Testis (tissue), 2 donors: ENCODE data around the gene SF1.

Experiments used
- POLR2A ChIP-seq: fragments of 450-650 bp; IDR thresholded peaks from one replicate; pipeline ENCODE4 v1.6.1; 2017; ENCODE audit warnings: antibody characterized with exemption, mild to moderate bottlenecking, moderate library complexity
- TF ChIP-seq, protein P1 (sequence below), 3 experiments: fragments of 450-650 bp in 2 of 3; fragments of 200-600 bp in 1 of 3; sonication (generic) in 1 of 3; IDR thresholded peaks; one replicate each; pipeline ENCODE4 v1.5.1; 2016 to 2019; ENCODE audit warnings: antibody characterized with exemption in 3 of 3, mild to moderate bottlenecking in 2 of 3, moderate library complexity in 1 of 3

GRCh38 chr11:64823568-64824119 lies 45.3 kb upstream of the SF1 start:
- TF ChIP-seq, protein P1, sequence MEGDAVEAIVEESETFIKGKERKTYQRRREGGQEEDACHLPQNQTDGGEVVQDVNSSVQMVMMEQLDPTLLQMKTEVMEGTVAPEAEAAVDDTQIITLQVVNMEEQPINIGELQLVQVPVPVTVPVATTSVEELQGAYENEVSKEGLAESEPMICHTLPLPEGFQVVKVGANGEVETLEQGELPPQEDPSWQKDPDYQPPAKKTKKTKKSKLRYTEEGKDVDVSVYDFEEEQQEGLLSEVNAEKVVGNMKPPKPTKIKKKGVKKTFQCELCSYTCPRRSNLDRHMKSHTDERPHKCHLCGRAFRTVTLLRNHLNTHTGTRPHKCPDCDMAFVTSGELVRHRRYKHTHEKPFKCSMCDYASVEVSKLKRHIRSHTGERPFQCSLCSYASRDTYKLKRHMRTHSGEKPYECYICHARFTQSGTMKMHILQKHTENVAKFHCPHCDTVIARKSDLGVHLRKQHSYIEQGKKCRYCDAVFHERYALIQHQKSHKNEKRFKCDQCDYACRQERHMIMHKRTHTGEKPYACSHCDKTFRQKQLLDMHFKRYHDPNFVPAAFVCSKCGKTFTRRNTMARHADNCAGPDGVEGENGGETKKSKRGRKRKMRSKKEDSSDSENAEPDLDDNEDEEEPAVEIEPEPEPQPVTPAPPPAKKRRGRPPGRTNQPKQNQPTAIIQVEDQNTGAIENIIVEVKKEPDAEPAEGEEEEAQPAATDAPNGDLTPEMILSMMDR (IDR thresholded peaks at IDR 0.05), result no peak
- TF ChIP-seq POLR2A, result no peak
